HFFc6 (cell line): Measurements from ENCODE around the gene ZRANB1. TPM values are rescaled to one million over a fixed set of nuclear protein-coding genes. Genes with fewer than 3 reads are reported as not detected.

ENCODE experiments used
- DNase-seq: peaks from one replicate; pipeline ENCODE4 v3.0.0-alpha.2; 2018
- H3K27ac Mint-ChIP-seq: 2 replicates; pipeline ENCODE4 v1.8.0; 2020; ENCODE audit warnings: mild to moderate bottlenecking, mixed read lengths
- H3K27me3 Mint-ChIP-seq: 2 replicates; pipeline ENCODE4 v1.8.0; 2021; ENCODE audit warnings: mild to moderate bottlenecking, moderate library complexity, mixed read lengths; ENCODE audit not compliant: insufficient read depth
- H3K36me3 Mint-ChIP-seq: 2 replicates; pipeline ENCODE4 v1.8.0; 2021; ENCODE audit warnings: low read depth, mixed read lengths
- H3K4me1 Mint-ChIP-seq: 2 replicates; pipeline ENCODE4 v1.8.0; 2020; ENCODE audit warnings: low read depth, mixed read lengths
- H3K4me3 Mint-ChIP-seq: 2 replicates; pipeline ENCODE4 v1.8.0; 2020; ENCODE audit warnings: mild to moderate bottlenecking, moderate library complexity, mixed read lengths
- H3K9me3 Mint-ChIP-seq: 2 replicates; pipeline ENCODE4 v1.8.0; 2020; ENCODE audit warnings: mild to moderate bottlenecking, mixed read lengths
- CTCF ChIP-seq: fragments of 200-600 bp; sonication (generic); IDR thresholded peaks from 2 replicates; pipeline ENCODE4 v1.5.0; 2021; ENCODE audit warnings: antibody characterized with exemption, mild to moderate bottlenecking
- total RNA-seq, 6 experiments: library from RNA; stranded (reverse); fragmentation: NEBNext Ultra II Directional; extraction: Animal tissue kit (Norgen Biotek cat#: 25700); gene quantifications; 2 replicates in 1 of 6; 3 replicates in 5 of 6; pipeline ENCODE4 v1.2.3, GENCODE V29; 2021

Gene ZRANB1
- total RNA-seq, 6 experiments from 2014 or later, result 11.8 to 13.6 (median 12.6) TPM

DNA sequence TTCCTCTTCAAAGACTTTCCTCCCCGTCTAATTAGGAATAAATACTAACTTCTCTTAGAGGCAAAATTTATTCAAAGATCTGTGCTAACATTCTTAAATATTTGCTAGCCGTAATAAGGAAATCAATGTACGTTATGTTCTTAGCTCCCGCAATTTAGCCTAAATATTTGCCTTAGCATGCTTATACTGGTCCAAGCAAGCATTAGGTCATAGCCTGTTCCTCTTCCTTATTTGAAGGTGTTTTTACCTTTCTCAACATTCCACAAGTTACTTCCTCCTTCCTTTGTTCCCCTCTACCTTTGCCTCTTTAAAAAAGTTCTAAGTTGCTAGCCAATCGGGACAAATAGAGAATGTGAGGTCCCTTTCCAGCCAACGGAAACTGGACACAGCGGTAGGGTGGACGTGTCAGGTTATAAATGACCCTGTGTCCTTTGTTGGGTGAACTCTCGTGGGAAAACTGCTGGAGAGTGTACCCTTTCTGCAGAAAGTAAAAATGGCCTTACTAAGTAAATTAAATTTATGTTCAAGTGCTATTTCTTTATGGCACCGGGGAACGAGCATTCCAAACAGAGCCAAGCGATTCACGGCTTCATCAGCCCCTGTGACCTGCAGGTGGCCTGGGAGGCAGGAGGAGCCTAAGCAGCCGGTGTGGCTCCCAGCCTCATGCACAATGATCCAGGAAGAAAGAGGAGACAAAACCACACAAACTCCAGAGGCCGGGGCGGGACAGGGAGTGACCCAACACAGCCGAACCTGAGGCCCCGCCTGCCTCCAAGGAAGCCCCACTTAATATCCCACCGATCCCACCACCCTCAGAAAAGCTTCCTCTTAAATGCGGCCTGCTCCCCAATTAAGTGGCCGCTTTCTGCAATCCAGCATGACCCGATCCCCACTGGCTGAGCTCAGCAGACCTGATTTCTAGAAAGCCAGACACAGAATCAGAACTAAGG is 67.0 kb downstream of the ZRANB1 start:
- H3K4me1 Mint-ChIP-seq, result peaks cover 36% of the 10 kb centered on the region
- no peak for DNase-seq
- peaks cover 11% of the 10 kb centered on the region; the same call in 1 of the 2 replicates for H3K36me3 Mint-ChIP-seq
- H3K27ac Mint-ChIP-seq, result 0 out of 2 replicates have a peak overlapping the region, but pooled peaks have one; percentile 40
- peaks cover 1% of the 10 kb centered on the region; the same call in 1 of the 2 replicates for H3K27me3 Mint-ChIP-seq
- H3K4me3 Mint-ChIP-seq, result no peak overlapping the region
- H3K9me3 Mint-ChIP-seq, result no peaks in the 10 kb centered on the region
- TF ChIP-seq CTCF, result no peak

GRCh38 chr10:125009661-125010161 is 67.8 kb downstream of the ZRANB1 start:
- Mint-ChIP-seq H3K4me1 (peaks cover 36% of the 10 kb centered on the region), H3K27me3 (peaks cover 1% of the 10 kb centered on the region; the same call in 1 of the 2 replicates), H3K36me3 (peaks cover 7% of the 10 kb centered on the region; the same call in 1 of the 2 replicates), H3K27ac (no peak overlapping the region), H3K4me3 (no peak overlapping the region), H3K9me3 (no peaks in the 10 kb centered on the region)
- DNase-seq, result no peak
- TF ChIP-seq CTCF, result no peak

DNA sequence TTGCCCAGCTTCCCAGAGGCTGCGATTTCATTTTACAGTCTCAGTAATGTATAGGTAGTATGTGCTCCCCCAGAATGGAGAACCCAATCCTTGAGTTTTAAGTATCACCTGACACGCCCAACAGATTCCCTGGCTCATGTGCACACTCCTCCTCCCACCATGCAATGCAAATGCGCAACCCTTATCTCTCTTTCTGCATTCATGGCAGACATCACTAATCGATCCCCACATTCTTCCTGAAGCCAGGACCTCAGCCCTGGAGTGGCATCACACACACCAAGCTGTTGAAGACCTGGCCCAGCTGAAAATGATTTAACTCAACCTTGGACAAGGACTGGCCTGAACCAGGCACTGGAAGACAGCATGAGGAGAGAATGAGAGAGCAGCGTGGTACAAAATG is 68.4 kb downstream of the ZRANB1 start:
- no peaks in the 10 kb centered on the region for H3K9me3 Mint-ChIP-seq
- TF ChIP-seq CTCF, result no peak
- H3K4me3 Mint-ChIP-seq, result no peak overlapping the region
- peaks cover 8% of the 10 kb centered on the region for H3K36me3 Mint-ChIP-seq
- H3K27me3 Mint-ChIP-seq, result peaks cover 1% of the 10 kb centered on the region; the same call in 1 of the 2 replicates
- H3K4me1 Mint-ChIP-seq, result peaks cover 37% of the 10 kb centered on the region
- no peak for DNase-seq
- peak overlapping the region; percentile 5; the same call in 1 of the 2 replicates for H3K27ac Mint-ChIP-seq

DNA sequence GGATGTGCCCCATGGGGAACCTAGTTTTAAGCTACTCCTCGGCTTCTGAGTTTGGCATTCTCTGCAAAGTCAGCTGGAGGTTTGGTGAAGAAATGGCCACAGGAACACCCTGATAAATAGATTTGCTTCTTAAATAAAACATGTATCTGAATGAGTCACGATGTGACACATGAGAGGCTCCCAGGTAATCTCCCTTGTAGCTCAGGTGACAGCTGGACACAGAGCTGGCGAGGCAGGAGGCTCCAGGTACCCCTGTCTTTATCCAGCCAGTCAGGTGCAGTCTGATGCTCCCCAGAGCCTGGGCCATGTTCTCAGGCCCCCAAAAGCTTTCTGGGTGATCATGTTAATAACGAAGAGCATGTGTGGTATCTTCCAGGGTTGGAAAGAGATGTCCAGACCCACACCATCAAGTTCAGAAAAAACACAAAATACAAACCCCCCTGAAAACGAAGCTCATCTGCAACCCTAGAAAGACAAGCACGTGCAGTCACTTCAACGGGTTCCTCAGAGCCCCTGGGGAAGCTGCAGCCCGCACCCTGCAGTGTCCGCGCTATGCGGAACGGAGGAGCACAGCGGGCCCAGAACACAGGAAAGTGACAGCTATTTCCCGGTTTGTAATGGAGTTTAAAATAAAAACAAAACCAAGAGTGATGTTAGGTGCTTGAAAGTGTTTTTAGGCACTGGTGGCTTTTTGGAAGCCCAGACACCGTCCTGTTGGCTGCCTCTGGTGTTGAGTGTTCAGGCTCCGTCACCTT is 69.4 kb downstream of the ZRANB1 start:
- no peak for DNase-seq
- H3K27me3 Mint-ChIP-seq, result no peaks in the 10 kb centered on the region; the same call in 1 of the 2 replicates
- H3K4me3 Mint-ChIP-seq, result no peak overlapping the region
- H3K36me3 Mint-ChIP-seq, result peaks cover 11% of the 10 kb centered on the region
- H3K9me3 Mint-ChIP-seq, result no peaks in the 10 kb centered on the region
- H3K4me1 Mint-ChIP-seq, result peaks cover 39% of the 10 kb centered on the region
- H3K27ac Mint-ChIP-seq, result no peak overlapping the region; the same call in 1 of the 2 replicates
- TF ChIP-seq CTCF, result no peak

GRCh38 chr10:125011926-125012705 is 70.2 kb downstream of the ZRANB1 start:
- no peak for TF ChIP-seq CTCF
- DNase-seq, result no peak
- H3K4me1 Mint-ChIP-seq, result peaks cover 39% of the 10 kb centered on the region
- H3K4me3 Mint-ChIP-seq, result no peak overlapping the region
- no peaks in the 10 kb centered on the region for H3K9me3 Mint-ChIP-seq
- H3K27me3 Mint-ChIP-seq, result peaks cover 1% of the 10 kb centered on the region
- no peak overlapping the region; the same call in 1 of the 2 replicates for H3K27ac Mint-ChIP-seq
- H3K36me3 Mint-ChIP-seq, result peaks cover 16% of the 10 kb centered on the region
